Head of caudate nucleus (tissue), 42 donors: ENCODE data around the gene BCL7B.
"Not testable (repeated sequence)": the region's sequence is repeated elsewhere in the genome, so short reads cannot be mapped to it uniquely, and the experiment has no call there.

ENCODE experiments used
- DNase-seq, 42 donors: peaks; one replicate each; pipeline versions ENCODE4 v3.0.0 to v3.0.0-alpha.2; 2020 to 2021; ENCODE audit warnings: mixed read lengths in 7 of 42
- intact Hi-C: fragments of 100-400 bp; cut with DNase I; formaldehyde crosslinking; loops from one replicate; pipeline ENCODE4 v1.15.0; 2022

Gene BCL7B

DNA sequence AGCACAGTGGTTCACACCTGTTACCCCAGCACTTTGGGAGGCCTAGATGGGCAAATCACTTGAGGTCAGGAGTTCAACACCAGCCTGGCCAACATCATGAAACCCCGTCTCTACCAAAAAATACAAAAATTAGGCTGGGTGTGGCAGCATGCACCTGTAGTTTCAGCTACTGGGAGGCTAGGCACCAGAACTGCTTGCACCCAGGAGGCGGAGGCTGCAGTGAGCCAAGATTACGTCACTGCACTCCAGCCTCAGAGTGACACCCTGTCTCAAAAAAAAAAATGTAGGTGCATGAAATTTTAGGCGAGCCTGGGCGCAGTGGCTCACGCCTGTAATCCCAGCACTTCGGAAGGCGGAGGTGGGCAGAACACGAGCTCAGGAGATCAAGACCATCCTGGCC lies 9.6 kb downstream of the BCL7B start:
- intact Hi-C loops: no loop called here
- peak in 41 of 42 donors; percentile 15 to 84 (median 52) for DNase-seq

DNA sequence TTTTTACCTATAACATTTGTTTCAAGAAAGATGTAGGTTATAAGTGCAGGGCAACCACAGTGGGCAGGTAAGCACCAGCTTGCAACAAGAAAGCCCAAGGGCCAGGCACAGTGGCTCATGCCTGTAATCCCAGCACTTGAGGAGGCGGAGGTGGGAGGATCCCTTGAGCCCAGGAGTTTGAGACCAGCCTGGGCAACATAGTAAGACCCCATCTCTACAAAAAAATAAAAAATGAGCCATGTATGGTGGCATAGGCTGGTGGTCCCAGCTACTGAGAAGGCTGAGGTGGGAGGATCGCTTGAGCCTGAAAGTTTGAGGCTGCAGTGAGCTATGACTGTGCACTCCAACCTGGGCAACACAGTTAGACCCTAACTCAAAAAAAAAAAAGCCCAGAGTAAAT lies 12.8 kb downstream of the BCL7B start:
- intact Hi-C loops: no loop called here
- DNase-seq: no peak

DNA sequence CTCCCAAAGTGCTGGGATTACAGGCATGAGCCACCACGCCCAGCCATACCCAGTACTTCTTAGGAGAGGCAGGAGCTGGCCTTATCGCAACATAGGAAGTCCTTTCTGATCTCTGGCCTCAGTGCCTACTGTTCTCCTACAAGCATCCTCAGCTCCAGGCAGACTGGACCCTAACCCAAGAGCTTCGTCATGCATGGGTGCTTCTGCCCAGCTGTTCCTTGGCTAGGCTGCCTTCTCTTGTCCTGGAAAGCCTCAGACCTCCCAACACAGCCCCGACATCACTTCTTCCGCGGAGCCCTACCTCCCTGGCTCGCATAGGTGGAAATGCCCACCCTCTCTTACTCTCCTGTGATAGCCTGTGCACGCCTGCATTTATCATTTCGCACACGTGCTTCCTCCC lies 15.8 kb downstream of the BCL7B start:
- intact Hi-C loops: no loop called here
- DNase-seq: no peak

DNA sequence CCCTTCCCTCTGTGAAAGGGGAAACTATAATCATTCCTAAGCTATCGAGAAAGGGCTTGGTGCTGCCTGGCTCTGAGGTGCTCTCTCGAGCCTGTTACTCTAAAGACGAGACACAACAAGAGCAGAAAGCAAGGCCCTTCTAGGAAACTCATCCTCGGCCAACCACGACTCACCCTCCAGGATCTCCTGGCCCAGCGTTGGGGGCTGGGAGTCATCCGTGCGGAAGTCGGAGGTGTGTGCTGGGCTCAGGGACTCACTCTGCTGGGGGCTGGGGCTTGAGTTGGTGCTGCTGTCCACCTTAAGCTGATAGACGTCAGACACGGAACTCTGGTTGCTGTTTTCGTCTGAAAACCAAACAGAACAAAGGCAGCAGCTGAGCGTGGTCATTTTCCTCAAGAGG lies 17.8 kb downstream of the BCL7B start:
- DNase-seq: no peak
- intact Hi-C loops: no loop called here

DNA sequence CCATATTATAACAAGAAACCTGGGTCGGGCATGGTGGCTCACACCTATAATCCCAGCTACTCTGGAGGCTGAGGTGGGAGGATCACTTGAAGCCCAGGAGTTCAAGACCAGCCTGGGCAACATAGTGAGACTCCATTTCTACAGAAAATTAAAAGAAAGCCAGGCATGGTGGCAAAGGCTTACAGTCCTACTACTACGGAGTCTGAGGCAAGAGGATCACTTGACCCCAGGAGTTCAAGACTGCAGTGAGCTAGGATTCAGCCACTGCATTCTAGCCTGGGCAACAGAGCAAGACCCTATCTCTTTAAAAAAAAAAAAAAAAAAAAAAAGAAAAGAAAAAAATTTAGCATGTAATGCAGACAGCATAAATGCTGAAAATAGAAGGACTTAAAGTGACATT lies 19.0 kb downstream of the BCL7B start:
- intact Hi-C loops, DNase-seq: not testable (repeated sequence)

DNA sequence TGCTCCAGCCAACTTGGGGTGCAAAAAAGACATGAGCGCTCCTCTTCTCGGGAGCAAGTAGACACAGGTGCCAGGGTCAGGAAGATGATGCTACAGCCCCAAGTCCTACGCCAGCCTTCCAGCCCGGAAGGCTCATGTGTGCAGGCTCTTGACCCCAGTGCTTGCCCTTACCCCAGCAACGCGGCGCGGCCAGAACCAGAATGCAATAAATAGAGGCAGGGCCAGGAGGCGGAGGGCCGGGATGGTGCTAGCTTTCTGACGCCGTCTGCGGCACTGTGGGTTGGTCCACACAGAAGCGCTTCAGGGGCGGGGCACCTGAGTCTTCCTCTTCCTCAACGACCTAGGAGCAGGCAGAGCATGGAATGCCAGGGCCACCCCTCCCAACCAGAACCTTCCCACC lies 20.4 kb downstream of the BCL7B start:
- intact Hi-C loops: no loop called here
- DNase-seq: no peak

DNA sequence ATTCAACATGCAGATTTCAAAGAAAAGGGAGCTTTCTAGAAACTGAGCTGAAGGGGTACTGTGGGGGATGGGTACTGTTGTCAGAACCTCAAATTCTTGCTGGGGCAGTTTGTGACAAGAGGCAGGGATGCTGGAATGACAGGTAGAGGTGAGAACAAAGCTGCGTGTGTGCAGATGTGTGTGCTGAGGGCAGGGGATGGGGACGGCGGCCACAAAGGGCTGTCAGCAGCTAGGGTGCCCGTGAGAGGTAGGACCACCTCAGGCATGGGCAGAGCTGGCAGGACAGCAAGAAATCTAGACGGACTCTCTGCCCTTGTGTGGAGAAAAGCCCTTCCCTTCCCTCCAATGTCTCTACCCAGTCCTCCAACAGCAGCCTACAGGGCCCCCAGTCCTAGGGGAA lies 21.0 kb downstream of the BCL7B start:
- no peak for DNase-seq
- intact Hi-C loops: no loop called here

DNA sequence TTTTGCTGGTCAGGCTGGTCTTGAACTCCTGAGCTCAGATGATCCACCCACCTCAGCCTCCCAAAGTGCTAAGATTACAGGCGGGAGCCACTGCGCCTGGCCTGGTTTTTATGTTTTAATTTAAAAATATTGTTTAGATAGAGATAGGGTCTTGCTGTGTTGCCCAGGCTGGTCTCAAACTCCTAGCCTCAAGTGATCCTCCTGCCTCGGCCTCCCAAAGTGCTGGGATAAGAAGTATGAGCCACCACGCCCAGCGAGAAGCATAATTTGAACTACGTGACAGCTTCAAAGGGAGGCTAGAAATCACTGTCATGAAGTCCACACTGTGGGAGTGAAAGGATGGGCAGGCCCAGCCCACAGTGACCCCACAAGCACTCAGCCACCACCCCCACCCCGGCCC lies 21.6 kb downstream of the BCL7B start:
- intact Hi-C loops, DNase-seq: not testable (repeated sequence)

DNA sequence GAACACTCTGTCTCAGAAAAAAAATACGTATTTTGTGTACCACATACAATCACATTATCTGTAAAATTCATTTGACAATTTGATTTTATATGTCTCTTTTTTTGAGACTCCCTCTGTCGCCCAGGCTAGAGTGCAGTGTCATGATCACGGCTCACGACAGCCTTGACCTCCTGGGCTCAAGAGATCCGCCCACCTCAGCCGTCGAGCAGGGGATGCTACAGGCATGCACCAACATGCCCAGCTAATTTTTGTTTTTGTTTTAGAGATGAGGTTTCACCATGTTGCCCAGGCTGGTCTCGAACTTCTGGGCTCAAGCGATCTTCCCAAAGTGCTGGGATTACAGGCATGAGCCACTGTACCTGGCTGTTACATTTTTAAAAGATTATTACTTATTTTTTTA lies 23.7 kb downstream of the BCL7B start:
- no peak for DNase-seq
- intact Hi-C loops: no loop called here

DNA sequence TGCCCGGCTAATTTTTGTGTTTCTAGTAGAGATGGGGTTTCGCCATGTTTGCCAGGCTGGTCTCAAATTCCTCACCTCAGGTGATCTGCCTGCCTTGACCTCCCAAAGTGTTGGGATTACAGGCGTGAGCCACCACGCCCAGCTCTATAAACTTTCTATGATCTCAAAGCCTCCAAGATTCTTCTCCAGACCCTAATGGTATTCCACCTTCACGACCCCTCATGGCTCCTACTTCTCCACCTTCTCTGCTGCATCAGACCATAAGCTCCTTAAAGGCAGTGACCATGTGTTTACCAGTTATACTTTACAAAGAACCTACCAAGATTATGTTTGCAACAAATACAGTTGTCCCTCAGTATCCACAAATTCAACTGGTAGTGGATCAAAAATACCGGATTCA lies 25.3 kb downstream of the BCL7B start:
- DNase-seq: no peak
- intact Hi-C loops: no loop called here

DNA sequence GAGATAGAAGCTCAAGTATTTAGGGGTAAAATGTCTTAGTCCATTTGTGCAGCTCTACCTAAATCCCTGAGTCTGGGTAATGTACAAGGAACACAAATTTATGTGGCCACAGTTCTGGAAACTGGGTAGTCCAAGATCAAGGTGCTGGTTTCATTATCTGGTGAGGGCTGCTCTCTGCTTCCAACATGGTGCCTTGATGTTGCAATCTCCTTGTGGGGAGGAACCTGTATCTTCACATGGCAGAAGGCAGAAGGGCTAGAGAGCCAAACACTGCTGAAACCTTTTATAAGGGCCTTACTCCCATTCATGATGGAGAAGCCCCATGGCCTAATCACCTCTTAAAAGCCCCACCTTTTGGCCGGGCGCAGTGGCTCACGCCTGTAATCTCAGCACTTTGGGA lies 26.7 kb downstream of the BCL7B start:
- intact Hi-C loops: no loop called here
- no peak for DNase-seq

DNA sequence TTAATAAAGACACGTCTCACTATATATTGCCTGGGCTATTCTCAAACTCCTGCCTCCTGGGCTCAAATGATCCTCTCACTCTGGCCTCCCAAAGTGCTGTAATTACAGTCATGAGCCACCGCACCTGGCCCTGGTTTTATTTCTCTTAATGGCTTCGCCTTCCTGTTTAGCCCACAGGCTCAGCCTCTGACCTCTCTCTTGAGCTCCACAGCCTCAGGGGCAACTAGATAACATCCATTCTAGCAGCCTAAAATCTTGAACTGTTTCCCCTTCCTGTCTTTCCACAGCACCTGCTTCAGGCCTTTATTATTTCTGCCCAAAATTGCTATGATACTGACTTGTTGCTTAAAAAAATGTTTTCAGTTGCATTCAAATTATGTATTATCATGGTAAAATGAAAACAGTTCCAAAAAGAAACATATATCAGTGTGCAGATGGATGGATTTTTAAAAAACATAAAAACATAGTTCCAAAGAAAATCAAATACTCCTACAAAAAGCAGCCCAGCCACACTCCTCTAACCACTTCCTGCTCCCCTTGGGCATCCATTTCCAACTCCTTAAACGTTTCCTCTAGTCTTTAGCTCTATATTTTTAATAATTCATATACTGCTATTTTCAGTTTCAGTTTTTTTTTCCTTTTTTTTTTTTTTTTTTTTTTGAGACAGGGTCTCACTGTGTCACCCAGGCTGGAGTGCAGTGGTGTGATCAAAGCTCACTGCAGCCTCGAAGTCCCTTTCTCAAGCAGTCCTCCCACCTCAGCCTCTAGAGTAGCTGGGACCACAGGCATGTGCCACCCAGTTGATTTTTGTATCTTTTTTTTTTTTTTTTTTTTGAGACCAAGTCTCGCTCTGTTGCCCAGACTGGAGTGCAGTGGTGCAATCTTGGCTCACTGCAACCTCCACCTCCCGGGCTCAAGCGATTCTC lies 30.3 kb downstream of the BCL7B start:
- no peak for DNase-seq
- intact Hi-C loops: no loop called here

DNA sequence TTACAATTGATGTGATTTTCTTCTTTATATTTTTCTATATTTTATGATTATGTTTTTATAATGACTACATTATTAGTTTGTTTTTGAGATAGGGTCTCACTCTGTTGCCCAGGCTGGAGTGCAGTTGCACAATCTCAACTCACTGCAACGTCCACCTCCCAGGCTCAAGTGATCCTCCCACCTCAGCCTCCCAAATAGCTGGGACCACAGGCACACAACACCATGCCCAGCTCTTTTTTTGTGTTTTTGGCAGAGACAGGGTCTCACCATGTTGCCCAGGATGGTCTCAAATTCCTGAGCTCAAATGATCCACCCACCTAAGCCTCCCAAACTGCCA lies 31.4 kb downstream of the BCL7B start:
- intact Hi-C loops, DNase-seq: not testable (repeated sequence)

DNA sequence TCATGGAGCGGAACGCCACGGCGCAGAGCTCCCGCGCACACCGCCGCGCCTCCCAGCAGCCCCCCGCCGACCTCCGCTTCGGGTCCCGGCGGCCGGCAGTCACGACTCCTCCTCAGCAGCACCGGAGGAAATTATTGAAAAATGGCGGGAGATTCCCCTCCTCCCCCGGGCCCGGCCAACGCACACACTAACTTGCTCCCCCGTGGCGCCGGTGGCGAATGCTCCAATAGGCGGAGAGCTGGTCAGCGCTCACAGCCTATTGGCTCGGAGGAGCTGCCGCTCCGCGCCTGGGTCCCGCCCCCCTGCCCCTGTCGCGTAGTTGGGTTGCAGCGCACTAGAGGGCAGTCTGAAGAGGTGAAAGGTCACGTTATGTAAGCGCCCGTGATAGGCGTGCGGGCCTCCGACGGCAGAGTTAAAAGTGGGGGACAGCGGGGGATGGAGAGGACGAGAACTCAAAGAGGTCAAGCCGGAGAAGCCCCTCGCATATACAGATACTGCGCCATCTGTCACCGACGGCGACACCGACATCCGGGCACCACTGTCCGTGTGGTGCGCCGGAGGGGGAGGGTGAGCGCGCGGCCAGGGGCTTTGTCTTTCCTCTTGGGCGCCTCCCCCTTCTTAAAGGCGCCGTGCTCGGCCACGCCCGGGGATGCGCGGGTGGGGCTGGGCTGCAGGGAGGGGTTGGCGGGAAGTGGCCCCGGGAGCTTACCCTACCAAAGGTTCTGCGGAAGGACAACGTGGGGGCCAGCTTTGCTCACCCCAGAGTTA lies 35.2 kb downstream of the BCL7B start, which contains the start of gene BAZ1B:
BAZ1B (minus strand) TSS at position 189 of the 768 bp plus-strand sequence. CDS start 360 bp downstream, outside the sequence.
- intact Hi-C loops: loop anchor here (2.0 to 5.0 kb wide), 2 partner anchors 35 to 55 kb away; partner anchors contain the start of genes BCL7B and TBL2
- DNase-seq: peak; percentile 96 to 99 (median 98)

DNA sequence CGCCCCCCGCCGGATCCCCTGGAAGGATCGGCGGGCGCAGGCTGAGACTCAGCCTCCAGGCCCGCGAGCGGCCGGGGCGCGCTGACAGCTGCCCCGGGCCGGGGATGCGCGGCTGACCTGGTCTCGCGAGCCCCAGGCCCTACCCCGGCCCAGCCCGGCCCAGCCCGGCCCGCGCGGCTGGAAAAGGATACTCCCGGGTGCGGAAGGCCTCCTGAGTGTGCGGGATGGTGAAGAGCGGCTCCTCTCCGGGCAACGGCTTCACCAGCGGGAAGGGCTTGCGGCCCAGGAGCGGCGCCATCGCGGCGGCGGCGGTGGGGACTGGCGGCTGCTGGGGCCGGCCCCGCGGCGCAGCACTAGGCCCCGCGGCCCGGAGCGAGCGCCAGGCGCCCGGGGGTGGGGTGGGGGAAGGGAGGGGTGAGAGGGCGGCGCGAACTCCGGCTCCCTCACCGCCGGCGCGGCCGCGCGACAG lies 35.8 kb downstream of the BCL7B start:
- intact Hi-C loops: loop anchor here (2.0 to 5.0 kb wide), 2 partner anchors 35 to 56 kb away; partner anchors contain the start of genes BCL7B and TBL2
- peak in 24 of 42 donors; percentile 5 to 86 (median 70) for DNase-seq

DNA sequence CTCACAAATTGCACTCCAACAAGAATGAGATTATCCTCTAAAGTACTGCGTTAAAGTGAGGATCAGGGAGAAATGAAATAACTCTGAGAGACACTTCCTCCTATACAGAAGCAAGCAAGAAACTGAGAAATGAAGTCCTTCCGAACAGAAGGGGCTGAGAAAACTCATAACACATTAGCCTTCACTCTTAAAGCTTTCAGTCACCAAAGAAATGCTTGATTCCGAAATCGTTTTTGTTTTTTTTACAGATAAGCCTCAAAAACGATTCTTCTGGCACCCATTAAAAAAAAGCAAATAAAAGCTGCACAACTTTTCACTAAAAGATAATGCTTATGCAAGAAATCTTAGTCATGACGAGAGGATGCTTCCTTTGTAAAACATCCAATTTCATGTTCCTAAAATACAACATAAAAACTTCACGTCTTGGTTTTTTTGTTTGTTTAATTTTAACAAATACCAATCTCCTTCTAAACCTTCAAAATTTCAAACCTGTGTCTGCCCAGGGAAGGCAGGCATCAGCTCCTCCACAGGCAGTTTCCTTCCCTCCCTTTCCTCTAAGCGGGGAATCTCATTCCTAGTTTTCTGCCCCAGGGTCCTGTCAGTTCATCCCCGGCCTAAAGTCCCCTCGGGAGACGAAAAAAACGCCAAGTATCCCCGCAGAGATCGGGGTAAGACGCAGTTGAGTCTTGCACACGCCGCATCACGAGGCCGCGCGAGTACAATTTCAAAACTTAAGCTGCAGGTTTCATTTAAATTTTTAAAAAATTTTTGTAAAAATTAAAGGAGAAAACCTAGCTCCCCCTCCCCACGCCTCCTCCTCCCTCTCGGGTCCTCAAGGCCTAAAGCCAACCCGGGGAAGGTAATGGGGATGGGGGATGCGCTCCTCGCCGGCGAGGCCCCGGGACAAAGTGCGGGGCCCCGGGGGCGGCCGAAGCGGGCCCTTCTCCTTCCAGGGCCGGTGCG lies 36.5 kb downstream of the BCL7B start:
- peak in 16 of 42 donors; percentile 6 to 47 (median 16) for DNase-seq
- intact Hi-C loops: loop anchor here (5.0 kb wide), 1 partner anchor 56 kb away; the partner anchor contains the start of gene TBL2

DNA sequence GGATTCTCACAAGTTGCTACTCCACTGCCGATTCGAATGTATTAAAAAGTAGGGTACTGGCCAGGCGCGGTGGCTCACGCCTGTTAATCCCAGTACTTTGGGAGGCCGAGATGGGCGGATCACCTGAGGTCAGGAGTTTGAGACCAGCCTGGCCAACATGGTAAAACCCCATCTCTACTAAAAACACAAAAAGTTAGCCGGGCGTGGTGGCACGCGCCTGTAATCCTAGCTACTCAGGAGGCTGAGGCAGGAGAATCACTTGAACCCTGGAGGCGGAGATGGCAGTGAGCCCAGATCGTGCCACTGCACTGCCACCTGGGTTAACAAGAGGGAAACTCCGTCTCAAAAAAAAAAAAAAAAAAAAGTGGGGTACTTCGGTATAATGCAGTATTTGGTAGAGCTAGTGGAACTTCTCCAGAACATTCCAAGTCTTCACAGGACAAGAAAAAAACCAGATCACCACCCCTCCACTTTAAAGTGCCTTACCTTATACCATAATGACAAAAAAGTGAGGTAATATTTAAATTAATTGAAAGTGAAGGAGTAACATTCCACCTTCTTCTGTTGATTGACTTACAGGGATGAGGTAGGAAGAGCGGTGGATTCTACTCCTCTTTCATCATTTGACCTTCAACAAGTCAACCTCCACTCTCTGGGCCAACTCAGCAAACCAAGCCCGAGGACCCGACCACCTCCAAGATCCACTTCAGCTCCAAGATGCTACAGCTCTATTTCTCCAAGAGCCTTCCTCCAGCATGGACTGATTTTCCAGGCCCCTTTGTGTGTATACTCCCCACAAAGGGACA lies 37.4 kb downstream of the BCL7B start:
- intact Hi-C loops: loop anchor here (5.0 kb wide), 1 partner anchor 57 kb away; the partner anchor contains the start of gene TBL2
- DNase-seq: peak in 1 of 42 donors; percentile 17

DNA sequence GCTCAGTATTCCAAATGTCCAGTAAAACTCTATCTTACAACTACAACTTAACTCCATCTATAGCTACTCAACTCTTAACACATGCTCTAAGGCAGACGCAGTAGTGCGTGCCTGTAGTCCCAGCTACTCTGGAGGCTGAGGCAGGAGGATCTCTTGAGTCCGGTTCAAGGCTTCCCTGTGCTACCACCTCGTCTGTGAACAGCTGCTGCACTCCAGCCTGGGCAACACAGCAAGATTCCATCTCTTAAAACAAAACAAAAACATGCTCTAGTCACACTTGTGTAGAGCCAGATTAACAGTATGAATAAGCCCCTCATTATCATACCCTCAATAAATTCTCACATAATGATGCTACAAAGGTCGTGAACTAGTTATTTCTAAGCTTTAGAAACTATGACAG lies 39.0 kb downstream of the BCL7B start:
- DNase-seq: peak in 1 of 42 donors; percentile 2
- intact Hi-C loops: no loop called here
